Sigmoid colon (tissue), 7 donors: Measurements from ENCODE around the gene ZCCHC14. TPM values are rescaled to one million over a fixed set of nuclear protein-coding genes. Genes with fewer than 3 reads are reported as not detected.
"Not testable (repeated sequence)": the region's sequence is repeated elsewhere in the genome, so short reads cannot be mapped to it uniquely, and the experiment has no call there.

Source experiments
- DNase-seq: peaks from one replicate; pipeline ENCODE4 v3.0.0-alpha.2; 2019
- H3K27ac ChIP-seq, 4 donors: fragments of 200-600 bp; sonication (generic); one replicate each; pipeline ENCODE4 v1.5.1; 2016 to 2019; ENCODE audit warnings: mild to moderate bottlenecking in 1 of 4
- H3K27me3 ChIP-seq, 3 donors: fragments of 200-600 bp; sonication (generic); one replicate each; pipeline ENCODE4 v1.5.1; 2019; ENCODE audit warnings: mild to moderate bottlenecking in 1 of 3
- H3K36me3 ChIP-seq, 4 donors: fragments of 200-600 bp; sonication (generic); one replicate each; pipeline ENCODE4 v1.5.1; 2016 to 2019
- H3K4me1 ChIP-seq, 4 donors: fragments of 200-600 bp; sonication (generic); one replicate each; pipeline ENCODE4 v1.5.1; 2017 to 2019
- H3K4me3 ChIP-seq, 4 donors: fragments of 200-600 bp; sonication (generic); one replicate each; pipeline ENCODE4 v1.5.1; 2017 to 2019; ENCODE audit warnings: mild to moderate bottlenecking in 2 of 4, moderate library complexity in 1 of 4
- H3K9me3 ChIP-seq, 4 donors: fragments of 200-600 bp in 3 of 4; sonication (generic) in 3 of 4; one replicate each; pipeline versions ENCODE4 v1.5.1 to v1.6.1; 2013 to 2019
- EP300 ChIP-seq, 4 donors: sonication (generic); formaldehyde crosslinking; IDR thresholded peaks; one replicate each; pipeline ENCODE4 v1.6.1; 2017; ENCODE audit warnings: antibody characterized with exemption in 4 of 4
- POLR2A ChIP-seq, 2 donors: fragments of 450-650 bp; IDR thresholded peaks; one replicate each; pipeline ENCODE4 v1.6.1; 2016; ENCODE audit warnings: antibody characterized with exemption in 2 of 2, mild to moderate bottlenecking in 2 of 2, moderate library complexity in 2 of 2
- POLR2AphosphoS5 ChIP-seq, 4 donors: sonication (generic); formaldehyde crosslinking; IDR thresholded peaks; one replicate each; pipeline ENCODE4 v1.6.1; 2017; ENCODE audit warnings: antibody characterized with exemption in 4 of 4
- WGBS, 2 donors: extraction: QIAGEN DNeasy Blood & Tissue Kit; methylation state at CpG; one replicate each; pipeline ENCODE4 v1.1.7; 2013; 5-methylcytosine and 5-hydroxymethylcytosine counted together
- intact Hi-C: fragments of 100-400 bp; cut with DNase I; formaldehyde crosslinking; loops from one replicate; pipeline ENCODE4 v1.15.1; 2023
- polyA plus RNA-seq, 3 donors: library from polyadenylated mRNA; stranded (reverse); fragments of 200-250 nt; gene quantifications; one replicate each; pipeline ENCODE4 v1.2.3, GENCODE V29; 2013
- total RNA-seq, 4 donors: library from RNA; depleted of rRNA; stranded (reverse); fragments of >200 nt; gene quantifications; one replicate each; pipeline ENCODE4 v1.1.0, GENCODE V29; 2016
- TF ChIP-seq, protein P1 (sequence below), 4 experiments: fragments of 450-650 bp in 3 of 4; fragments of 200-600 bp in 1 of 4; IDR thresholded peaks; one replicate each; pipeline ENCODE4 v1.5.1; 2016 to 2019; ENCODE audit warnings: antibody characterized with exemption in 4 of 4, mild to moderate bottlenecking in 3 of 4, moderate library complexity in 2 of 4
- donor health status: healthy with polysubstance abuse.
- donor health status: Bipolar disorder and iron deficiency.
- donor health status: healthy.

The ZCCHC14 gene
- total and polyA plus RNA-seq, 7 donors, result 6.0 to 23.8 (median 11.8) TPM

DNA sequence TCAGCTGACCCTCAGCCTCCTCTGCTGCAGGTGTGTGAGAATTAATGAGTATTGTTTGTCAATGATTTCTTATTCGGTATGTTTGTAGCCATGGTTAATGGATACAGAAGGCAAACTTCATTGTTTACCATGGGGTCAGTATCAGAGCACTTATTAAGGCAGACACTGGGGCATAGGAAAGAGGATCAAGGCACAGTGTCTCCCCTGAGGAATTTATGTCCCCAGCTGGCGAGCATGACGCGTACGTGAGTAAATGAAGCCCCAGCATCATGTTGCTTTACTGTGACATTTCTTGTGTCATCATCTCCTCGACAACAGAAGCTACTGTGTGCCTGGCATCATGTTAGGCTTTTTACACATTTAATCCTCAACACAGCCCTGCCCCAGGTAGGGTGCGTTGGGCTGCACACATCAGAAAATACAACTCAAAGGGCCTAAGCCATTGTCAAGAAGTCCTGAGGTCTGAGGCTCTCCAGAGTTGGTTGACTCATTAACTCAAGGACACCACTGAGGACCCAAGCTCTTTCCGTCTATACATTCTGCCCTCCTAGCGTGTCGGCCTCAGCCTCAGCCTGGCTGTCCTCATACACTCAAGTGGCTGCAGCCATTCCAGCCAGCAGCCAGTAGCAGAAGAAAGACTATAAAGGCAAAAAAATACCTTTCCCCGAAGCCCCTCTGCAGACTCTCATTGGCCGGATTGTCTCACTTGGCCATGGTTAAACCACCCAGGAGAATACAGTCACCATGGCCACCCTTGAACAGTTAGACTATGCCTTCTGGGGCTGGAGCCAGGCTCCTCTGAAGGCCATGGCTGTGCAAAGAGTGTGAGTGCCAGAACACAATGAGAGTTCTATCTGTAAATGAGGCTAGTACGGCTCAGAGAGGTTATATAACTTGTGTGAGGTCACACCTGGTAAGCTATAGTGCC, 13.9 kb upstream of the ZCCHC14 start:
- Histone ChIP-seq H3K36me3 (no peaks in the 10 kb centered on the region), H3K4me3 (no peak overlapping the region), H3K27ac (no peak overlapping the region), H3K4me1 (no peaks in the 10 kb centered on the region), H3K9me3 (no peaks in the 10 kb centered on the region), H3K27me3 (no peaks in the 10 kb centered on the region)
- WGBS, 2 donors, result 86 to 92% methylated on average over 13 of the region's 13 CpGs
- intact Hi-C loops, result no loop called here
- TF ChIP-seq POLR2AphosphoS5 (IDR thresholded peaks at IDR 0.05), result no peak
- DNase-seq, result no peak

DNA sequence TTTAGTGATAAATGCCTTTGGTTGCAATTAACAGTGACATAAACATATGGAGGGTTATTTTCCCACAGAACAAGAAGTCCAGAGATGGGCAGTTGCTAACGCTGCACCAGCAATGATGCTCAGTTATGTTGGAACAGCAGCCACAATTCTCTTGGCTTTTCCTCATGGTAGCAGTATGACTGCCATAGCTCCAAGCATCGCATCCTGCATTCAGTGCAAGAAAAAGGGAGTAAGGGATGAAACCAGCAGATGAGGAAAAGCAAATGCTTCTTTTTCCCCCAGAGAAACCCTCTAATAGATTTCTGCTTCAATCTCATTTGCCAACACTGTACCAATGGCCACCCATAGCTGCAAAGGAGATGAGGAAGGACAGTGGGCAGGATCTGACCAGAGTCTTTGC, 13.0 kb upstream of the ZCCHC14 start:
- intact Hi-C loops, result no loop called here

GRCh38 chr16:87503232-87503937, 10.6 kb upstream of the ZCCHC14 start:
- H3K27me3 ChIP-seq, H3K9me3 ChIP-seq, H3K27ac ChIP-seq, DNase-seq, intact Hi-C loops, H3K4me1 ChIP-seq, H3K4me3 ChIP-seq, H3K36me3 ChIP-seq: not testable (repeated sequence)
- WGBS, 2 donors, result 88 to 92% methylated on average over 18 of the region's 18 CpGs

More for the DNA sequence above, 13.0 kb upstream of the ZCCHC14 start:
- WGBS, 2 donors, result 95 to 97% methylated on average over 2 of the region's 2 CpGs
- H3K36me3 ChIP-seq, result no peaks in the 10 kb centered on the region
- DNase-seq, result no peak
- no peak overlapping the region for H3K4me3 ChIP-seq
- no peaks in the 10 kb centered on the region for H3K4me1 ChIP-seq
- no peaks in the 10 kb centered on the region for H3K27me3 ChIP-seq
- no peak overlapping the region for H3K27ac ChIP-seq
- TF ChIP-seq POLR2AphosphoS5 (IDR thresholded peaks at IDR 0.05), result no peak
- TF ChIP-seq, protein P1, sequence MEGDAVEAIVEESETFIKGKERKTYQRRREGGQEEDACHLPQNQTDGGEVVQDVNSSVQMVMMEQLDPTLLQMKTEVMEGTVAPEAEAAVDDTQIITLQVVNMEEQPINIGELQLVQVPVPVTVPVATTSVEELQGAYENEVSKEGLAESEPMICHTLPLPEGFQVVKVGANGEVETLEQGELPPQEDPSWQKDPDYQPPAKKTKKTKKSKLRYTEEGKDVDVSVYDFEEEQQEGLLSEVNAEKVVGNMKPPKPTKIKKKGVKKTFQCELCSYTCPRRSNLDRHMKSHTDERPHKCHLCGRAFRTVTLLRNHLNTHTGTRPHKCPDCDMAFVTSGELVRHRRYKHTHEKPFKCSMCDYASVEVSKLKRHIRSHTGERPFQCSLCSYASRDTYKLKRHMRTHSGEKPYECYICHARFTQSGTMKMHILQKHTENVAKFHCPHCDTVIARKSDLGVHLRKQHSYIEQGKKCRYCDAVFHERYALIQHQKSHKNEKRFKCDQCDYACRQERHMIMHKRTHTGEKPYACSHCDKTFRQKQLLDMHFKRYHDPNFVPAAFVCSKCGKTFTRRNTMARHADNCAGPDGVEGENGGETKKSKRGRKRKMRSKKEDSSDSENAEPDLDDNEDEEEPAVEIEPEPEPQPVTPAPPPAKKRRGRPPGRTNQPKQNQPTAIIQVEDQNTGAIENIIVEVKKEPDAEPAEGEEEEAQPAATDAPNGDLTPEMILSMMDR (IDR thresholded peaks at IDR 0.05), result no peak
- no peak for TF ChIP-seq POLR2A (IDR thresholded peaks at IDR 0.05)
- TF ChIP-seq EP300 (IDR thresholded peaks at IDR 0.05), result no peak
- no peaks in the 10 kb centered on the region for H3K9me3 ChIP-seq

DNA sequence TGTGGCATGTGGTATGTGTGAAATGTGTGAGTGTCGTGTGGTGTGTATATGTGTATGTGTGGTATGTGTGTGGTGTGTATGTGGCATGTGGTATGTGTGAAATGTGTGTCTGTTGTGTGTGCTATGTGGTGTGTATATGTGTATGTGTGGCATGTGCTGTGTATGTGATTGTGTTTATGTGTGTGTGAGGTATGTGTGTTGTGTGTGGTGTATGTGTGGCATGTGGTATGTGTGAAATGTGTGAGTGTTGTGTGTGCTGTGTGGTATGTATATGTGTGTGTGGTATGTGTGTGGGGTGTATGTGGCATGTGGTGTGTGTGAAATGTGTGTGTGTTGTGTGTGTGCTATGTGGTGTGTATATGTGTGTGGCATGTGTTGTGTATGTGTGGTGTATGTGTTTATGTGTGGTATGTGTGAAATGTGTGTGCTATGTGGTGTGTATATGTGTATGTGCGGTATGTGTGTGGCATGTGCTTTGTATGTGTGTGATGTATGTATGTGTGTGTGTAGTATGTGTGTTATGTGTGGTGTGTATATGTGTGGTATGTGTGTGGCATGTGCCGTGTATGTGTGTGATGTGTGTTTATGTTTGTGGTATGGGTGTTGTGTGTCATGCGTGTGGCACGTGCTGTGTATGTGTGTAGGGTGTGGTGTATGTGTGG, 9.6 kb upstream of the ZCCHC14 start:
- H3K4me3 ChIP-seq, result no peak overlapping the region
- H3K9me3 ChIP-seq, result no peaks in the 10 kb centered on the region
- no peaks in the 10 kb centered on the region for H3K27me3 ChIP-seq
- intact Hi-C loops, result no loop called here
- WGBS, 2 donors, result 93 to 94% methylated on average over 5 of the region's 5 CpGs
- no peaks in the 10 kb centered on the region for H3K36me3 ChIP-seq
- DNase-seq, result no peak
- no peak for TF ChIP-seq EP300 (IDR thresholded peaks at IDR 0.05)
- TF ChIP-seq, protein P1 (IDR thresholded peaks at IDR 0.05), result no peak
- TF ChIP-seq POLR2AphosphoS5 (IDR thresholded peaks at IDR 0.05), result no peak
- no peak for TF ChIP-seq POLR2A (IDR thresholded peaks at IDR 0.05)
- H3K27ac ChIP-seq, result no peak overlapping the region
- H3K4me1 ChIP-seq, result no peaks in the 10 kb centered on the region

DNA sequence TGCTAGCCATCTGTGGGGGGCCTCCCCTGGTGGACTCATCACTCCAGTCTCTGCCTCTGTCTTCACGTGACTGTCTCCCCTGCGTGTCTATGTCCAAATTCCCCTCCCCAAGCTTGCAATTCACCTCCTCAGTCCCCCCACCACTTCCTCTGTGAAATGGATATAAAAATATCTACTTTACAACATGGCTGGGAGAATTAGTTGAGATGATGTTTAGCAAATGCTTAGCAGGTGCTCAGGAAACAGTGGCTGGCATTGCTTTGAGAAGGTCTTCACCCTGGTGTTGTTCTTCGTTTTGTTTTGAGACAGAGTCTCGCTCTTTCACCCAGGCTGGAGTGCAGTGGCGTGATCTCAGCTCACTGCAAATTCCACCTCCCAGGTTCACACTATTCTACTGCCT, 8.3 kb upstream of the ZCCHC14 start:
- H3K27ac ChIP-seq, result no peak overlapping the region
- 87 to 90% methylated on average over 5 of the region's 5 CpGs for WGBS, 2 donors
- no peak overlapping the region for H3K4me3 ChIP-seq
- TF ChIP-seq, protein P1 (IDR thresholded peaks at IDR 0.05), result no peak
- TF ChIP-seq POLR2AphosphoS5 (IDR thresholded peaks at IDR 0.05) (no peak), EP300 (IDR thresholded peaks at IDR 0.05) (no peak)
- H3K36me3 ChIP-seq, result no peaks in the 10 kb centered on the region
- no peak for DNase-seq
- intact Hi-C loops, result no loop called here
- H3K4me1 ChIP-seq, result no peaks in the 10 kb centered on the region
- no peaks in the 10 kb centered on the region for H3K9me3 ChIP-seq
- H3K27me3 ChIP-seq, result no peaks in the 10 kb centered on the region
